Left lobe of liver (tissue), 2 donors: ENCODE measurements around the gene RIC3. TPM values are rescaled to one million over a fixed set of nuclear protein-coding genes. Genes with fewer than 3 reads are reported as not detected.
A peak's percentile ranks its signal among the peaks of the same experiment; 100 is the strongest.
"Not testable (repeated sequence)": the region's sequence is repeated elsewhere in the genome, so short reads cannot be mapped to it uniquely, and the experiment has no call there.

Source experiments
- ATAC-seq: fragments of 200-7000 bp; cut with Tn5 transposase; one replicate; pipeline ENCODE4 v1.9.1; 2020; ENCODE audit warnings: mild to moderate bottlenecking, moderate library complexity
- DNase-seq: peaks from one replicate; pipeline ENCODE4 v3.0.0-alpha.2; 2020; ENCODE audit warnings: low spot score
- total RNA-seq: library from RNA; stranded (reverse); gene quantifications from one replicate; pipeline ENCODE4 v1.2.1, GENCODE V29; 2021
- donor health status: DM: no; HTN: no; CAD: no; lungs with moderate emphysema.
- donor health status: DM: no; HTN: yes; CAD: no.

RIC3 gene
- total RNA-seq, 1 donor from 2014 or later: 3.4 TPM

DNA sequence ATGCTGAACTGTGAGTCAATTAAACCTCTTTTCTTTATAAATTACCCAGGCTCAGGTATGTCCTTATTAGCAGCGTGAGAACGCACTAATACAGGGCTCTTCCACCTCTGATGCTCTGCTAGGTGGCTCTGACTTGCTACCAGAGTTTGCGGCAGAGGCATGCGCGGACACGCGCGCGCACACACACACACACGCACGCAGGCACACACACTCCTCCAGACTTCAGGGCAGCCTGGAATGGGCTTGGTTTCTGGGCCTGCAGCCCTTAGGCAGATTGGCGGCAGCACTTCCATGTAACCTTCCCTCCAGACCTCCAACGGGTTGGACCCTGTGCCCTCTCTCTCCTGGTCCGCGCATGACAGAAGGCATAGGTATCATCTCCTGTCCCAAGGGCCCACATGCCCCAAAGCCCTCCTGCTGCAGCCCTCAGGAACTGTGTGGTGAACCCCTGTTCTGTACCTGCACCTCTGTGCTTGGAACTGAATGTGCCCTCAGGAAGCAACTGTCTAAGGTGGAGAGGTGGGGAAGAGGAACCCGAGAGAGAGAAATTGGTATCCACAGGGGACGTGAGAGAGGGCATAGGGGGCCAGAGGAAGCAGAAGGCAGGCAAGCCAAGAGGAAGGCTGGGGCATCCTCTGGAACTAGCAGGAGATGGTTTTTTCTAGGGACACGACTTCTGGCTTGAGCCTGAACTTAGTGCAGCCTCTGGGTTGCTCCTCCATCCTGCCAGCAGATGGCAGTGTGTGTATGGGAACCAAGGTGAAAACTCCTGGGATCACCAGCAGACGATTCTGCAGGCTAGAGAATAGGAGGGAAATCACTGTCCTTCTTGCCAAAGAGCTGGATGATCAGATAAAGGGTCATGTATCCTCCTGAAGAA is 23.4 kb upstream of the RIC3 start:
- ATAC-seq (peak; percentile 95), DNase-seq (peak; percentile 60)

DNA sequence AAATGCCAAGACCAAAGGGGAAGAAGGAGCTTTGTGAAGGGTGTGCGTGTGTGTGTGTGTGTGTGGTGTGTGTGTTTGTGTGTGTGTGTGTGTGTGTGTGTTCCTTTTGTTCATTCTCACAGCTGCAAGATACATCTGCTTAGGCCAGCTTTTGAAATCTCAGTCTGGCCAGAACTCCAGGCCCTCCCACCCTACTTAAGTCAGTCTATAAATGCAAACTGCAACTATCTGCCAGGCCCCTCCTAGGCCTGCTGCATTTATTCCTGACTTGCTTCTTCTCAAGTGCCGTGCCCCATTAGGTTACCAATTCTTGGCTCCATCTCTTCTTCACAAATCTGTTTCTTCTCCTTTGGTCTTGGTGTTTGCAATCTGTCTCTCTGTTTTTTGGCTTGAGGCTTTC is 21.6 kb upstream of the RIC3 start:
- ATAC-seq (no peak), DNase-seq (no peak)

- ATAC-seq (no peak), DNase-seq (no peak)
Measured at GRCh38 chr11:8186429-8186828, 17.6 kb upstream of the RIC3 start.

- ATAC-seq (no peak), DNase-seq (no peak)
Measured at GRCh38 chr11:8183111-8183510, 14.3 kb upstream of the RIC3 start.

DNA sequence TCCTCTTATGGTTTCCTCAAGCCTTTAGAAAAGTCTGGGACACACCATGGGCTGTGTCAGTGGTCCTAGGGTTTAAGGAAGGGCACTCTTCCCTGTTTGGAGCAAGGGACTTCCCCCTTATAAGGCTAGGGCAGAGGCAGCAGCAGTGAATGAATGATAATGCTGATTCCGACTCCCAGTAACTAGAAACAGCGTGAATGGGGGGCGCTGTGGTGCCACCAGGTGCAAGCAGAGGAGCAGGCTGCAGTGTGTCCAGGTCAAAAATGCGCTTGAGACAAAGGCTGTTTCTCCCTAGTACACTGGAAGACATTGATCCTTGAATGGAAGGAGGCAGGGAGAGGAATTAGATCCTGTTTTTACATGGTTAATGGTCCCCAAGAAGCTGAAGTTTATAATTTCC is 11.6 kb upstream of the RIC3 start:
- ATAC-seq (no peak), DNase-seq (no peak)

GRCh38 chr11:8178297-8178696 is 9.5 kb upstream of the RIC3 start:
- ATAC-seq (no peak), DNase-seq (no peak)

DNA sequence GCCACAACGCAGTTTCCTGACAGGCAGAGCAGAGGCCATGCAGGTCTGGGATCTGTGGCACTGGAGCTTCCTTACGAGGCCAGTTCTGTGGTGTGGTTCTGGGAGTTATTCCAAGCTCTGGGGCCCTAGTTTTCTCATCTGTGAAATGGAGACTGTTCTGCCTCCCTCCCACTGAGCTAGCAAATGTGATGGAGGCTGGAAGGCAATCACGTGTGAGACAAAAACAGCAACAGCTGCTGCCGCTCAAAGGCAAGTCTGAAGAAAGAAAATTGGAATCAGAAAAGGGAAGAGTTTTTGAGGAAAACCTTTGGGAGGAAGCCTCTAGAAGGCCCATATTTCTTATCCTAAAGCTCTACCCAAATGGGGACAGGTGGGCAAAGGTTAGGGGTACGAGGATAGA is 8.3 kb upstream of the RIC3 start:
- no peak for ATAC-seq
- DNase-seq: no peak

DNA sequence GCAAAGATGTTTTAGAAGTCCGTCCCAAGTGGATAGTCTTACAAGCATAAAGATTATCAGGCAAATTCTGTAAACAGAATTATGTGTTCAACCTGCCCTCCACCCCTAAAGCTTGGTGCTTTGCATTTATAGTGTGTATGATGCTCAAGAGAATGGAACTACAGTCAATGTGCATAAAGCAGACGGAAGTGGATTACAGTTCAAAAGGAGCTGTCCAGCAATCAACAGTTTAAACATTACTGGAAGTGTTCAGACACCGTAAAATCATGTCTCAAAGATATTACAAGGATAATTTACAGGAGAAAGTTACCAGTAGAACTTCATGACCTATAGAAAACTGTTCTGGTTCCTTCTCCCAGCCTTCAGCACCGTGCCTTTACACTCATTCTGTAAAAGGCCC is 1.0 kb downstream of the RIC3 start:
- ATAC-seq (no peak), DNase-seq (no peak)

GRCh38 chr11:8164746-8165145 is 4.1 kb downstream of the RIC3 start:
- DNase-seq (no peak), ATAC-seq (no peak)

DNA sequence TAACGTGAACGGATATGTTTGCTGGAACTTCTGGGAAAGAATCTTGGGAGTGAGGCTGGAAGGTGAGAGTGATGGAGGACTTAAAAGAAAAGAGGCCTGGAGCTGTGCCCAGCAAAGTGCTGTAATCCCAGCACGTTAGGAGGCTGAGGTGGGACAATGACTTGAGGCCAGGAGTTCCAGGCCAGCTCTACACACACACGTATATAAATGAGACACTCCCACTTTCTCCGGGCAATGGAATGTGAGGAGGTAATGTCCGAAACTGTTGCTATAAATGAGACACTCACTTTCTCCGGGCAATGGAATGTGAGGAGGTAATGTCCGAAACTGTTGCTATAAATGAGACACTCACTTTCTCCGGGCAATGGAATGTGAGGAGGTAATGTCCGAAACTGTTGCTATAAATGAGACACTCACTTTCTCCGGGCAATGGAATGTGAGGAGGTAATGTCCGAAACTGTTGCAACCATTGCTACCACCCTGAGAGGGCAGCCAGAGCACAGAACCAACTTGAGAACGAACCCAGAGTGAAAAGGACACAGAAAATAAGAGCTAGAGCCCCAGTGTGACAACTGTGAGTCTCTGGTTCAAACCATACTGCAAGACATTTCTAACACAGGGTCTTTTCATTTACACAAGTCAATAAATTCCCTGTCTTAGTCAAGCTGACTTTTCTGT is 7.1 kb downstream of the RIC3 start:
- DNase-seq: not testable (repeated sequence)

GRCh38 chr11:8156877-8157276 is 11.9 kb downstream of the RIC3 start:
- ATAC-seq (no peak), DNase-seq (no peak)

More for the DNA sequence above, 7.1 kb downstream of the RIC3 start:
- ATAC-seq: not testable (repeated sequence)

DNA sequence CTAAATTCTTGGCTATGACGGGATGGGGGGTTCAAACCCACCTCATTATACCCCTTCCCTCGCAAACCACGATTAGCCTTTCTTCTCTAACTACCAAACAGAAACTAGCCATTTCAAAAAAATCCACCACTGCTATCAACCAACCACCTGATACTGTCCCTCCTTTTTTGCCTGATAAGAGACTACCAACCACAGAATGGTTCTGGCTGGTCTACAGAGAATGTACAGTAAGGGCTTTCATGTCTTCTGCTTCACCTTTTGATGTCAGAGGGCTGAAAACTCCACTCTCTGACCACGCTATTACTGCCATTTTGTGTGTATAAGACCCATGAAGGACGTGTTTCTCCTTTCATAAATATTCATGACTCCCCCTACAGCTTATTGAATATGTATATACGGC is 19.1 kb downstream of the RIC3 start:
- DNase-seq: no peak
- no peak for ATAC-seq

- DNase-seq (no peak), ATAC-seq (no peak)
Measured at GRCh38 chr11:8138526-8138925, 30.3 kb downstream of the RIC3 start.

DNA sequence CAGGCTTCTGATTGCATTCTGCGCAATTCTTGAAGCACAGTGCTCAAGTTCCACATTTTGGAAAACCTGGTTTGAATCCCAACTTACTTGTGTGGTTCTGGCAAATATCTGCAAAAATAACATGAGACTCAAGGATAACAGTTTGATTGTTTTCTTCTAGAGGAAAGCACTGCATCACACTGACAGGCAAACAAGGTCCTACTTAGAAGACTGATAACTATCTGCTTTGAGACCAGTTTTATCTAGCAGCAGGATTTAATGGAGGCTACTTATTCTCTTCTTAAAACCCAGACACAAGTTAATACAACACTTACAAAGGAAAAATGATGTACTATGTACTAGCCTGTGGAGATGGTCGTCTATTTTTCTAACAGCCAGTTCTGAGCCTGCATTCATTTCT is 41.4 kb downstream of the RIC3 start:
- DNase-seq (no peak), ATAC-seq (no peak)

GRCh38 chr11:8126649-8127289 is 42.1 kb downstream of the RIC3 start:
- no peak for DNase-seq
- ATAC-seq: no peak

GRCh38 chr11:8122173-8122764 is 46.6 kb downstream of the RIC3 start:
- DNase-seq (no peak), ATAC-seq (no peak)

DNA sequence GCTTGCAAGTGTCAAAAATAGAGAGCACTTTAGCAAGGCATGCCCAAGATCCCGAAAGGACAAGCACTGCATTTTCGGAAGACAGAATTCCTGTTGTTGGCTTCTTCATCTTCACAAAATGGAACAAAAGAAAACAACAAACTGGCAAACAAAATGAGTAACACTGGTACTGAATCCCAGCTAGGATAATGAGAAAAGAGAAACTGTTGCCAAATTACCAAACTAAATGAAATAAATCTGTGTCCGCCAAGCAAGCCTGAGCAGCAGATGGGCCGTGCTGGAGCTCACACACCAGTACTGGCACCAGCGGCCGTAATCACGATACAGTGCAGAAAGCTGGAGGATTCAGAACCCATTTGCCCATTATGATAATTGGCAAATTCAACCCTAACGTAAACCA is 57.2 kb downstream of the RIC3 start:
- ATAC-seq (no peak), DNase-seq (no peak)

DNA sequence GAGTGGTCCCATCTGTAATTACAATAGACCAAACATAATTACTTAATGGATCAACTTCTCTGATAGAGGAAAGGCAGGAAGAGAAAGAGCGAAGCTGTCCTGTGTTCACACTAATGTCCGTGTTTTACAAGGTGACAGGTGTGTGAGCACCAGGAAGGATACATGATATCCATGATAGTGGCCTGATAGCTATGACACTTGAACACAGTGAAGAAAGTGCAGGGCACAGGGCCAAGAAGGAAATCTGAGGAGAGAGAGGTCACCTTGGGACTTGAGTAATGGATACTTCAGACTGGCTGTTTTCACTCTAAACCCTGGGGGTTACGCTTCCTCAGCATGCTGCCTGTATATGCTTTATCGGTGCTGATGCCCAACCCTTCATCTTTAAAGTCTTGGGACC is 58.4 kb downstream of the RIC3 start:
- ATAC-seq (no peak), DNase-seq (no peak)

GRCh38 chr11:8109675-8110074 is 59.1 kb downstream of the RIC3 start:
- ATAC-seq (no peak), DNase-seq (no peak)

GRCh38 chr11:8108421-8108820 is 60.4 kb downstream of the RIC3 start:
- no peak for ATAC-seq

GRCh38 chr11:8107642-8108041 is 61.2 kb downstream of the RIC3 start:
- no peak for ATAC-seq
- DNase-seq: no peak

More at GRCh38 chr11:8108421-8108820, 60.4 kb downstream of the RIC3 start:
- DNase-seq: no peak
